Activated T-helper 1 cell treated with anti-CD3 and anti-CD28 coated beads, Interleukin-12 subunit alpha, Interleukin-12 subunit beta, Interleukin-2, Interleukin-4 antibody, amounts not matched to agents 30 ng/mL and 10 ng/mL and 1 ng/mL, durations not matched to agents 14 hours and 24 hours and 36 hours (primary cell): ENCODE data around the gene SLC1A1. TPM values are rescaled to one million over a fixed set of nuclear protein-coding genes. Genes with fewer than 3 reads are reported as not detected.
"Not testable (repeated sequence)": the region's sequence is repeated elsewhere in the genome, so short reads cannot be mapped to it uniquely, and the experiment has no call there.

ENCODE experiments used
- DNase-seq: peaks from one replicate; pipeline ENCODE4 v3.0.0; 2021; ENCODE audit warnings: low spot score
- H3K27ac Mint-ChIP-seq: one replicate; pipeline ENCODE4 v1.8.0; 2021; ENCODE audit warnings: mild to moderate bottlenecking, mixed read lengths
- H3K27me3 Mint-ChIP-seq: one replicate; pipeline ENCODE4 v1.8.0; 2022; ENCODE audit warnings: mild to moderate bottlenecking, moderate library complexity, mixed read lengths; ENCODE audit not compliant: insufficient read depth
- H3K36me3 Mint-ChIP-seq: one replicate; pipeline ENCODE4 v1.8.0; 2021; ENCODE audit warnings: low read depth, mixed read lengths
- H3K4me1 Mint-ChIP-seq: one replicate; pipeline ENCODE4 v1.8.0; 2021; ENCODE audit warnings: low read depth, mixed read lengths
- H3K4me3 Mint-ChIP-seq: one replicate; pipeline ENCODE4 v1.8.0; 2021; ENCODE audit warnings: mild to moderate bottlenecking, moderate library complexity, mixed read lengths
- H3K9me3 Mint-ChIP-seq: one replicate; pipeline ENCODE4 v1.8.0; 2021; ENCODE audit warnings: mixed read lengths
- intact Hi-C: fragments of 100-400 bp; cut with micrococcal nuclease; formaldehyde crosslinking; loops from one replicate; pipeline ENCODE4 v1.15.1; 2024
- total RNA-seq: library from RNA; stranded (reverse); gene quantifications from 2 replicates; pipeline ENCODE4 v1.2.3, GENCODE V29; 2022

SLC1A1 gene
- total RNA-seq, 1 donor from 2014 or later = not detected

GRCh38 chr9:4508907-4509589 lies 18.8 kb downstream of the SLC1A1 start:
- H3K27ac Mint-ChIP-seq = no peak overlapping the region
- H3K4me3 Mint-ChIP-seq = no peak overlapping the region
- peaks cover 8% of the 10 kb centered on the region for H3K27me3 Mint-ChIP-seq
- H3K9me3 Mint-ChIP-seq = no peaks in the 10 kb centered on the region
- intact Hi-C loops = no loop called here
- H3K36me3 Mint-ChIP-seq = no peaks in the 10 kb centered on the region
- H3K4me1 Mint-ChIP-seq = no peaks in the 10 kb centered on the region
- DNase-seq = no peak

- Mint-ChIP-seq H3K4me3 (no peak overlapping the region), H3K9me3 (no peaks in the 10 kb centered on the region), H3K27me3 (peaks cover 8% of the 10 kb centered on the region), H3K4me1 (no peaks in the 10 kb centered on the region), H3K36me3 (no peaks in the 10 kb centered on the region), H3K27ac (no peak overlapping the region)
- DNase-seq = no peak
- intact Hi-C loops = no loop called here
These were observed 19.3 kb downstream of the SLC1A1 start for GRCh38 chr9:4509590-4509984.

DNA sequence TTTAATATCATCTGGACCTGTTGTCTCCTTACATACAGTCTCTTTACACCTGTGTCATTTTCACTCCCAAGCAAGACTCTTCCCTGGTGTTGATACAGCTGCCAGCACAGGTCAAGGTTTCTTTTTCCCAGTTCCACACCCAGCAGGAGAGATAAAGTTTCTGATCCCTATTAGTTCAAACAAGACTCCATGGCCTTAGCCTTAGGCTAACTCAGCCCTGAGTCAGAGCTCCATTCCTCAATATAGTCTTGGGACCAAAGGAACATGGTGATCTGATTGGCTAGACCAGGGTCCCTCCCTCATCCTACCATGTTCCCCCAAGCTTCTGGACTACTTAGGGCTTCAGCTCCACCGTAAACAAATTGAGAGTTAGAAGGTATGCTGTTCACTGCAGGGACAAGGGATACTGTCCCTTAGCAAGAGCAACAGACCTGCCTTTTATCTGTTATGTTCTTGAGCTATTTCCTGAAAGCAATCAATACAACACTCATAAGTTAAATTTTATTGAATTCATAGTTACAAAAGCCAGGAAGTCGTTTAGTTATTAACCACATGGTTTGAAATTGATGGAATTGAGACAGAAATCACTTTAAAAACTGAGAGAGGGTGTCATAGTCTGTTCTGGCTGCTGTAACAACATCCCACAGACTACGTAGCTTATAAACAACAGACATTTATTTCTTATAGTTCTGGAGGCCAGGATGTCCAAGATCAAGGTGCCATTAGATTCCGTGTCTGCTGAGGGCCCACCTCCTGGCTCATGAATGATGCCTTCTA lies 20.5 kb downstream of the SLC1A1 start:
- no peak overlapping the region for H3K4me3 Mint-ChIP-seq
- peaks cover 8% of the 10 kb centered on the region for H3K27me3 Mint-ChIP-seq
- H3K27ac Mint-ChIP-seq = no peak overlapping the region
- no peak for DNase-seq
- intact Hi-C loops = no loop called here
- H3K9me3 Mint-ChIP-seq = no peaks in the 10 kb centered on the region
- no peaks in the 10 kb centered on the region for H3K36me3 Mint-ChIP-seq
- H3K4me1 Mint-ChIP-seq = no peaks in the 10 kb centered on the region

DNA sequence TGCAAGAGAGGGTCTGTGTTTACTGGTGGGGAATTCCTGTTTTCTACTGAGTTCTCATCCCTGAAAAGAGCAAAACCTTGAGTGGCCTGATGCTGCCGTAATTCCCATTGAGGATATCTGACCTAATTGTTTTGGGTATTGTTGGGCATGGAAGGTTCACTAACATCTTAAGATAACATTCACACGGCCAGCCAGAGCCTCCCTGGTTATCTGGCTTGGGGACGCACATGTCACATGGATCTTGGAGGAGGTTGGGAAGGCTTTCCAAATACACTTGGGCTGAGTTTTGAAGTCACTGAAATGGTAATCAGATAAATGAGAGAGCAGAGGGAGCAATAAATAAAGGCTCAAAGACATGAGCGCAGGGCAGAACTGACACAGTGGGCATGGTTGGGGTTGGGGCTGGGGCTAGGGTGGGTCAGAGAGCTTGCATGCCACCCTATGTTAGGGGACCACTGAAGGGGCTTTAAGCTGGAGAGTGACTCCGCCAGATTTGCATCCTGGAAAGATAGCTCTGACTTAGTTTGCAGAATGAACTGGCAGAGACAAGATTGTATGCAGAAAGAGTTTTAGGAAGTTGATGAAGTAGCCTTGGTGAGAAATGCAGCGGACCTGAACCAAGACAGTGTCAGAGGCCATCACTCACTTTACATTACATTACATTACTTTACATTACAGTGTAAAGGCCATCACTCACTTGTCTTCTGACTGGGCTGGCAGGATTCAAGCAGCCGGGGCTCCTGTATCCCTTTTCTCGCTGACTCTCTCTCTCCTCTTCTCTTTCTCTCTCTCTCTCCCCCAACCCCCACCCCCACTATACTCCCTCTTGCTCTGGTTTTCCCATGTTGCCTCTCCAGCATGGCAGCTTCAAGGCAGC lies 24.2 kb downstream of the SLC1A1 start:
- Mint-ChIP-seq H3K27ac (no peak overlapping the region), H3K27me3 (peaks cover 8% of the 10 kb centered on the region), H3K9me3 (no peaks in the 10 kb centered on the region), H3K36me3 (no peaks in the 10 kb centered on the region), H3K4me1 (peaks cover 9% of the 10 kb centered on the region), H3K4me3 (no peak overlapping the region)
- intact Hi-C loops = loop anchor here (5.0 kb wide), 1 partner anchor 153 kb away; the partner anchor contains the start of gene SPATA6L
- no peak for DNase-seq

DNA sequence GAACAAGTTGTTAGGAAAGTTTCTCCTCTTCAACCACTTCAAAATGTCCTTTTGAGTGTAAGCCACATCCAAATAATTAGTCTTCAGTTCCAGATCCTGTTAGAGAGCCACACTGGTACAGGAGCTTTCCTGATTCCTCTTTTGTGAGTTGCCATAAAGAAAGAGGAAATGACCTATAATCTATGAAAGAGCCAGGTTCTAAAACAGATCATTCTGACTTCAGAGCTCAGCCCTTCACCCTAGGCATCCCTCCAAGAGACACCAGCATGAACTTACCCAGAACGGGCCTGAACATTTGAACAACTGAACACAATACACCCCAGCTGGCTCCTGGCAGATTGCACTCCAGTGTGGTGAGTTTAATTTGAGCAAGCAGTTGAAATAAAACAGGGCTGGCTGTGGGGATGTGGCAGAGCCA lies 25.7 kb downstream of the SLC1A1 start:
- H3K4me3 Mint-ChIP-seq = no peak overlapping the region
- H3K27ac Mint-ChIP-seq = no peak overlapping the region
- intact Hi-C loops = loop anchor here (2.0 to 5.0 kb wide), 2 partner anchors 151 to 217 kb away; partner anchors contain the start of gene SPATA6L
- DNase-seq = no peak
- no peaks in the 10 kb centered on the region for H3K36me3 Mint-ChIP-seq
- peaks cover 8% of the 10 kb centered on the region for H3K27me3 Mint-ChIP-seq
- no peaks in the 10 kb centered on the region for H3K9me3 Mint-ChIP-seq
- peaks cover 16% of the 10 kb centered on the region for H3K4me1 Mint-ChIP-seq

DNA sequence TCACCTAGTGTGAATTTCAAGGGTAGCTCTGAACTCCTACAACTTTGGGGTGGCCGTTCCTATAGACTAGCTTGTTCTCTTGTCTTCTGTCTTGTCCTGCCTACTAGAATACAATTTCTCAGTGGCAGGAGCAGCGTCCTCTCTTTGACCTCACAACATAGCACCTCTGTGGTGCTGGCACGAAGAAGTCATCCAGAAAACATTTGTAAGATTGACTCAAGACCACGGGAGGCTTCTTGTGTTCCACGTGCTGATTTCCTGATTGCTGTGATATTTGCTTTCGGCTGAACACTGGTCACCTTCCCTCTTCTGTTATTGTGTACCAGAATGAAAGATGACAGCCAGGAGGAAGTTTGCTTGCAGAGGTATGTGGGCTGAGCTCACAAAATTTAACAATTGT lies 27.0 kb downstream of the SLC1A1 start:
- H3K27me3 Mint-ChIP-seq = peaks cover 8% of the 10 kb centered on the region
- H3K27ac Mint-ChIP-seq = no peak overlapping the region
- peaks cover 3% of the 10 kb centered on the region for H3K36me3 Mint-ChIP-seq
- DNase-seq = no peak
- intact Hi-C loops = loop anchor here (2.0 to 5.0 kb wide), 2 partner anchors 150 to 218 kb away; partner anchors contain the start of gene SPATA6L
- no peaks in the 10 kb centered on the region for H3K9me3 Mint-ChIP-seq
- H3K4me1 Mint-ChIP-seq = peaks cover 16% of the 10 kb centered on the region
- H3K4me3 Mint-ChIP-seq = no peak overlapping the region

GRCh38 chr9:4519604-4520003 lies 29.3 kb downstream of the SLC1A1 start:
- no peak overlapping the region for H3K4me3 Mint-ChIP-seq
- DNase-seq = no peak
- no peaks in the 10 kb centered on the region for H3K27me3 Mint-ChIP-seq
- H3K9me3 Mint-ChIP-seq = peaks cover 4% of the 10 kb centered on the region
- peaks cover 16% of the 10 kb centered on the region for H3K4me1 Mint-ChIP-seq
- H3K36me3 Mint-ChIP-seq = peaks cover 3% of the 10 kb centered on the region
- no peak overlapping the region for H3K27ac Mint-ChIP-seq
- intact Hi-C loops = loop anchor here (1.0 to 5.0 kb wide), 2 partner anchors 11 to 148 kb away; partner anchors contain the start of gene SPATA6L

DNA sequence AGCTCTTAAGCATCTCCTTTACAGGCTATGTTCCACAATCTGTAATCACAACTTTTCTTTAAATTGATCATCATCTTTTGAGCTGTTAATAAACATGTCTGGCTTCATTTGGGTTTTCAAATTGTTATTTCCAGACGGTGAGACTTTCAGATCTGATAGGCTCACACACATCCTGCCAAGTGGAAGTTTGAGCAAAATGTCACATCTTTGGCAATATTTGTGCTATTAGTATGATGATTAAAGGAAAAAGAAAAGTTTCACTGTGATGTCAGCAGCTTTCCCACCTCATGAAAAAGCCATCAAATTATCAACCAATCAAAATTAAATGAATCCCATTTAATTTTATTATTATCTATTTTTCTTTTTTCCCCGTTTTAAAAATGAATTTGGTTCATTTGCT lies 29.8 kb downstream of the SLC1A1 start:
- Mint-ChIP-seq H3K4me3 (no peak overlapping the region), H3K4me1 (peaks cover 16% of the 10 kb centered on the region), H3K9me3 (peaks cover 4% of the 10 kb centered on the region), H3K27ac (no peak overlapping the region), H3K27me3 (no peaks in the 10 kb centered on the region), H3K36me3 (peaks cover 3% of the 10 kb centered on the region)
- intact Hi-C loops = no loop called here
- DNase-seq = no peak

GRCh38 chr9:4530375-4530774 lies 40.1 kb downstream of the SLC1A1 start:
- Mint-ChIP-seq H3K27me3 (peaks cover 4% of the 10 kb centered on the region), H3K9me3 (peaks cover 9% of the 10 kb centered on the region), H3K4me1 (peaks cover 12% of the 10 kb centered on the region), H3K36me3 (no peaks in the 10 kb centered on the region), H3K4me3 (no peak overlapping the region), H3K27ac (peak overlapping the region; percentile 62)
- no peak for DNase-seq
- intact Hi-C loops = loop anchor here (1.0 kb wide), 1 partner anchor 11 kb away; no protein-coding TSS in a partner anchor

DNA sequence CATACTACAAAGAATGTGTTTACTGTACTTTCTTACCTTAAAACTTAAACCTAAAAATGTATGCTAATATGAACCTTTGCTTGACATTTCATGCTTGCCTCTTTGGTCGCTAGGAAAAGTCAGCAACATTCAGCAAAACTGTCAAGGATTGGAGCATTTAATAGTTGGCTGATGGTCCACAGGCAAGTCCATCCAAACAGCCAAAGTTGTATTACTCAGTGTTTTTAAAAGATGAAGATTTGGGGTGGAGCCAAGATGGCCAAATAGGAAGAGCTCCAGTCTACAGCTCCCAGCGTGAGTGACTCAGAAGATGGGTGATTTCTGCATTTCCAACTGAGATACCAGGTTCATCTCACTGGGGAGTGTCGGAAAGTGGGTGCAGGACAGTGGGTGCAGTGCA lies 40.6 kb downstream of the SLC1A1 start:
- H3K9me3 Mint-ChIP-seq, DNase-seq, H3K36me3 Mint-ChIP-seq, H3K4me3 Mint-ChIP-seq, H3K27me3 Mint-ChIP-seq: not testable (repeated sequence)
- Mint-ChIP-seq H3K4me1 (peaks cover 12% of the 10 kb centered on the region), H3K27ac (peak overlapping the region; percentile 27)
- intact Hi-C loops = loop anchor here (1.0 kb wide), 1 partner anchor 12 kb away; no protein-coding TSS in a partner anchor

DNA sequence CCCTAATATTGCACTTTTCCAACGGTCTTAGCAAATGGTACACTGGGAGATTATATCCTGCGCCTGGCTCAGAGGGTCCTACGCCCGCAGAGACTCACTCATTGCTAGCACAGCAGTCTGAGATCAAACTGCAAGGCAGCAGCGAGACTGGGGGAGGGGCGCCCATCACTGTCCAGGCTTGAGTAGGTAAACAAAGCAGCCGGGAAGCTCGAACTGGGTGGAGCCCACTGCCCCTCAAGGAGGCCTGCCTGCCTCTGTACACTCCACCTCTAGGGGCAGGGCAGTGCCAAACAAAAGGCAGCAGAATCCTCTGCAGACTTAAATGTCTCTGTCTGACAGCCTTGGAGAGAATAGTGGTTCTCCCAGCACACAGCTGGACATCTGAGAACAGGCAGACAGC lies 41.1 kb downstream of the SLC1A1 start:
- intact Hi-C loops, H3K27ac Mint-ChIP-seq, H3K27me3 Mint-ChIP-seq, H3K4me3 Mint-ChIP-seq, H3K9me3 Mint-ChIP-seq, DNase-seq, H3K36me3 Mint-ChIP-seq: not testable (repeated sequence)
- peaks cover 12% of the 10 kb centered on the region for H3K4me1 Mint-ChIP-seq

DNA sequence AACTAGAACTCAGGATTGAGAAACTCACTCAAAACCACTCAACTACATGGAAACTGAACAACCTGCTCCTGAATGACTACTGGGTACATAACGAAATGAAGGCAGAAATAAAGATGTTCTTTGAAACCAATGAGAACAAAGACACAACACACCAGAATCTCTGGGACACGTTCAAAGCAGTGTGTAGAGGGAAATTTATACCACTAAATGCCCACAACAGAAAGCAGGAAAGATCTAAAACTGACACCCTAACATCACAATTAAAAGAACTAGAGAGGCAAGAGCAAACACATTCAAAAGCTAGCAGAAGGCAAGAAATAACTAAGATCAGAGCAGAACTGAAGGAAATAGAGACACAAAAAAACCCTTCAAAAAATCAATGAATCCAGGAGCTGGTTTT lies 43.6 kb downstream of the SLC1A1 start:
- H3K9me3 Mint-ChIP-seq, H3K4me3 Mint-ChIP-seq, DNase-seq, H3K36me3 Mint-ChIP-seq, H3K27ac Mint-ChIP-seq, intact Hi-C loops, H3K27me3 Mint-ChIP-seq: not testable (repeated sequence)
- peaks cover 12% of the 10 kb centered on the region for H3K4me1 Mint-ChIP-seq
